ENCODE measurements around the gene FARP1.

- TF ChIP-seq CTCF (IDR thresholded peaks at IDR 0.05) (no peak), POLR2A (IDR thresholded peaks at IDR 0.05) (no peak)
These were observed 292.5 kb downstream of the FARP1 start for GRCh38 chr13:98435376-98435775.
